Measurements from ENCODE around the gene HIC1.

HIC1 gene

GRCh38 chr17:2108170-2108569 lies 53.3 kb downstream of the HIC1 start:
- no peak for FAIRE-seq

DNA sequence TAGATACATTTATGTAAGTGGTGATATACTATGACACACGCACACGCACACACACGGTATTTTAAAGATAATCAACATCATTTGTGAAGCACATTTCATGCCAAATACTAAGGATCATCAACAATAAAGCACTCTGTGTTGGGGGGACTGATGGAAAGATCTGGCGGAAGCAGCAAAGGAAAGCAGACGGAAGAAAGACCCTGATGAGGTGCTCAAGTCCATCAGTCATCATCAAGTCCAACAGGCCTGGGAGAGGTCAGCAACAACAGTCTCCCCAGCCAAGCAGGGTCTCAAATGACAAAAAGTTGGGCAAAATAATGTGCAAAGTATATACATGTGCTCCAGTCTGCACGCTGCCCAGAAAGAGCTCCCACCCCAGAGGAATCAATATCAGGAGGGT lies 55.5 kb downstream of the HIC1 start:
- FAIRE-seq: no peak

DNA sequence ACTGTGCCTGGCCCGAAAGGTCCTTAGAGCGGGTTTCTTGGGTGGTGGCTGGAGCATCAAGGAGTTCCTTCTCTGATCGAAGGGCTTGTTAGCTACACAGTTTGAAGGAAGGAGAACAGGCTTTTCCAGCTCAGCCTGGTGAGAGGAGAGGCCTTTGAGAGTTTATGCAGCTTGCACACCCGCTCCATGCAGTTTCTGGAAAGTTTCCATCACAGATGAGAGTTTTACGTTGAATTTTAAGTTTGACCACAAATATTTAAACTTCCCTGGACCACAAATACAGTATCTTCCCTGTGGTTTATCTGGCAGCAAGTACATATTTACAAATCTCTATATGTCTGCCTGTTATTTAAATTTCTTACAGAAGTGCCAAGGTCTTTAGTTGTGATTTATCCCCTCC lies 56.8 kb downstream of the HIC1 start:
- FAIRE-seq: no peak

Data from G401.6 (cell line).